HL-60/S4 (cell line): ENCODE data around the gene ZCCHC14.
"Not testable (repeated sequence)": the region's sequence is repeated elsewhere in the genome, so short reads cannot be mapped to it uniquely, and the experiment has no call there.

Experiments
- in situ Hi-C: fragments of 300-500 bp; cut with MboI; formaldehyde crosslinking; loops from 2 replicates; pipeline ENCODE4 v1.14.3; 2022; ENCODE audit warnings: low sequenced_read_pairs

The ZCCHC14 gene

GRCh38 chr16:87367529-87367928 lies 125.3 kb downstream of the ZCCHC14 start:
- in situ Hi-C loops, result no loop called here

- in situ Hi-C loops, result no loop called here
Observed at GRCh38 chr16:87366930-87367329, 125.9 kb downstream of the ZCCHC14 start.

DNA sequence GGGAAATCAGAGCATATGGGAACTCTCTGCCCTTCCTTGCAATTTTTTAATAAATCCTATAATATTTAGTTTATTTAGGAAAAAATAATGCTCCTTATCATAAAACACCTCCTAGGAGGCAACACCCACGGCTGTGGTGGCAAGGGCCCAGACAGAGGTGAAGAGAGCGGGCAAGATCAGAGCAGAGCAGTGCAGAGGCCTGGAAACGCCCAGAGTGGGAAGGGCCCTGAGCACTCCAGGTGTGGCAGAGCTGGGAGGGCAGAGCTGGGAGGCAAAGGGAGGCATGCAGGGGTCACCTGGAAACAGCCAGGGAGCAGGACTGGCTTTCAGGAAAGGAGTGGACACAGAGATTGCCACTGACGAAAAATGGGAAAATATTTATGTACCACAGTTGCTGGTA lies 126.5 kb downstream of the ZCCHC14 start:
- in situ Hi-C loops, result no loop called here

DNA sequence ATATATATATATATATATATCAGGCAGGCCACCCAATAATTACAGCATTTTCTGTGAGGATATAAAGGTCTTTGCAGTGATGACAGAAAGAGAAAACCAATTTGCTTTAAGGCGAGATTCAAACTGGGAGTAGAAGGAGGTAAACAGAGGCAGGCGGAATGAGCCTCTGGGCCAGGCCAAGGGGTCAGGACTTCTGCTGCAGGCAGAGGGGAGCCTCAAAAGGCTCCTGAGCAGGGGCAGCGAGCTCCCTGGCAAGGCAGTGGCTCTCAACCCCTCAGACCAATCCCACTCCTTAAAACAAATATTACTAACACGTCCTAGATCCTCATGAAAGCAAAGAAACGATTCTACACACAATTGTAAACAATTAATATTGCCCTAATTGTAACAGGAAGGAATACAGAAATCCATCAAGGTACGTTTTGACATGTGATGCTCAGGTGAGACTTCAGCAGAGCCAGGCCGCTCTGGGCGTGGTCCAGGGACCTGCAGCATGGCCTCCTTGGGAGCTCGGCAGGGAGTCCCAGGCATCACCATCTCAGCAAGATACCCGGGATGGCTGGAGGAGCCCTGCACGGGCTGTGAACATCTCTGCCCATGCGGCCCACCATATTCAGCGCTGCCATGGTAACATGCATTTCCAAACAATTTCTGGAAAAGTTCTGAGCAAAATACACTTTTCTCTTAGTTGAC lies 127.7 kb downstream of the ZCCHC14 start:
- in situ Hi-C loops, result no loop called here

DNA sequence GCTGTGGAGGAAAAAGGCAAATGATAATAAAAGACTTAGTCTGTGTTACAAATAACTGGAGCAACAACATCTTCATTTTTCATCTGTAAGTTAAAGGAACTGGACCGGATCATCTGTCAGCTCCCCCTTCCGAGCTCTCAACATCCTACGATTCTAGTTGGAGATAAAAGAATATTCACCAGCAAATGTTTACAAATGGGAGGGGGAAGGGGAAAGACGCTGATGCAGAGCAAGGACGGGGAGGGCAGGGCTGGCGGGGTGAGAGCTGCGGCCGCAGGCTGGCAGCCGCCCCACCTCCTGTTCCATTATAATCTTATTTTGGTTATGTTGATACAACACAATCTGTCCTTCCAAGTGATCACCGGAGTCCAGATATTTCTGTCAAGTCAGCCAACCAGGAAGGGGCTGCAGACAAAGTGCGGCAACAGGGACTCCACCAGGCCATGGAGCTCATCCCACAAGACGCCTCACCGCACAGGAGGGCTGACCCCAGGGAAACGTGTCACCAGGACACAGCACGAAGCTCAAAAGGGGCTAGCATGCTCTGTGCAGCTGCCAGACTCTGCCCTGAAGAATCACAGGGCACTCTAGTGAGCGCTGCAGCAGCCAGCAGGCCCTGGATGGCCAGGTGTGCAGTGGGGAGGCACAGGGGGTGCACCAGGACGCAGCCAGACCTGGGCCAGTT lies 128.9 kb downstream of the ZCCHC14 start:
- in situ Hi-C loops, result no loop called here

DNA sequence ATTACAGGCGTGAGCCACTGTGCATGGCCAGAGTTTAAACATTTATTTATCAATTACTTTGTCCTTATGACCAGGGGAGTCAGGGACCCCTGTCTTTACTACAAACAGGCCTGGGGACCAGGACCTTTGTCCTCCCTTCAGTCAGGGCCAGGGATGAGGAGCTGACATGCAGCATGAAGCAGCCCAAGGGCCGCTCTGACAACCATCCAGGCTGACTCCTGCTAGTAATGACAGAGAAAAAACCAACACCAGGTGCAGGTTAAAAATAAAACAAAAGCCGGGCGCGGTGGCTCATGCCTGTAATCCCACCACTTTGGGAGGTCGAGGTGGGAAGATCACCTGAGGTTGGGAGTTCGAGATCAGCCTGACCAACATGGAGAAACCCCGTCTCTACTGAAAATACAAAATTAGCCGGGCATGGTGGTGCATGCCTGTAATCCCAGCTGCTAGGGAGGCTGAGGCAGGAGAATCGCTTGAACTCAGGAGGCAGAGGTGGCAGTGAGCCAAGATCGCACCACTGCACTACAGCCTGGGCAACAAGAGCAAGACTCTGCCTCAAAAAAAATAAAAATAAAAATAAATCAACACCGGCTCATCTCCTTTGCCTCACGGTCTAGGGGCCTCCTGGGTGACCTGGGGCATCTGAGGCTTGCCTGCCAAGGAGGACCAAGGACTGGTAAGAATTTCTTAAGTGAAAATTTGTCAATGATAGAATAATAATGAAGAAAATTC lies 129.8 kb downstream of the ZCCHC14 start:
- in situ Hi-C loops, result not testable (repeated sequence)

- in situ Hi-C loops, result no loop called here
Observed at GRCh38 chr16:87361916-87362619, 130.8 kb downstream of the ZCCHC14 start.

DNA sequence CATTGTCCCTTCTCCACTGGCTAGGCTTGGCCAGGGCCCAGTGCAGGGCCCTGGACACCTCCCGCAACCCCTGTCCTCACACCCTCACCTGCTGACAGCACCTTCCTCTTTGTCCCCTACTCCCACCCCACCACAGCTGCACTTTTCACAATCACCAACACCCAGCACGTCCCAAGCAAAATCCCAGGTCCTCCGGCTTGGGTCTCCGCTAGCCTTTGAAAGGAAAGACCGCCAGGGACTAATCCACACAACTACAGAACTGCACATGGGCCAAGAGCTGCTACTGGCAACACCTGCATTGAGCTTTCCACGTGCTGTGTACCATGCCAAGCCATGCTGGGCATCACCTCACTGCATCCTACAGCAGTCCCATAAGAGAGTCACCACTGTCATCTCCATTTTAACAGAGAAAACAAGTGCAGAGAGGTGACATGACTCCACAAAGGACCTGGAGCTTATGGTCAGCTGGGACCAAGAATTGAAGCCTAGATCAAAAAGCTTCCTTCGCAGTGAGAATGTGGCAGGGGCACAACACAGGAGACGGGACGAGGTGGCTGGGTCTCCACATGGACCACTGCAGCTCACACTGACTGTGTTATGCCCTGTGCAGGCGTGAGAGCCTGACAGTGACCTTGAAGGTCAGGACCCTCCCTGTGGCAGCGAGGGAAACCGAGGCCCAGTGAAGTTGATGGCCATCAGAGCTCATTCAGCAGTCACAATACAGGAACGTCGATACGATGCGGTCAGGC lies 131.8 kb downstream of the ZCCHC14 start:
- in situ Hi-C loops, result no loop called here

DNA sequence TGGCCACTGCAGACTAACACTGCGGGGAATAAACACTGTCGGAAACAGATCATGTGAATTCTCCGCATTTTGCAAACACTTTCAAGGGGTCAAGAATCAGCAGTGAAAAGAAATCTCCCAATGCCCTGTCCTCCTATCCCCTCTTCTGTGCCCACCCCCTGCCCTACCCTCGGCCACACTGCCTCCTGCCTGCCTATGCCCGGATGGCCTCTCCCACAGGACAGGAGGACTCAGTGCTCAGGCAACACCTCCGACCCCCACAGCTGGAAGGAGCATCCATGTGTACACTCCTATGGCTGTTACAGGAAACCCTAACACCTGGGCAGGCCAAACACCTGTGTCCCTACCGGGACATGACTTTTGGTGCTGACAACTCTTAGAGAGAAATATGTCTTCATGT lies 133.7 kb downstream of the ZCCHC14 start:
- in situ Hi-C loops, result no loop called here

GRCh38 chr16:87358696-87359095 lies 134.1 kb downstream of the ZCCHC14 start:
- in situ Hi-C loops, result no loop called here

DNA sequence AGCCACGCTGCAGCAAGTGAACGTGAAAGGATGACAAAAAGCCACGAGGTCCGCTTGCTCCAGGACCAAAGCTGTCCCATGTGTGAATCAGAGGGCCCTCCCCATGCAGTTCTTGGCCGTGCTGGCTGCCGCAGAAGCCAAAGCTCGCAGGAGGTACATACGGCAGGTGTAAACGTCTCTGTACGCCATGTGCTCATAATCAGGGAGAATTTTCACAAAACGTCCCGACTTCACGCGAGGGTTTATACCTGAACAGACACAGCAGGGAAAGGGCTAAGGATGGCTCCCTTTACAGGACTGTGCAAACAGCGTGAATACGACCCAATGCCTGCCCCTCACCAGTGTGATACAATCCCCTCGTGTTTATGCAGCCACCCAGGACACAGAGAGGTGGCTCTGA lies 134.6 kb downstream of the ZCCHC14 start:
- in situ Hi-C loops, result no loop called here

- in situ Hi-C loops, result no loop called here
Observed at GRCh38 chr16:87356491-87356853, 136.4 kb downstream of the ZCCHC14 start.
